HFFc6 (cell line): ENCODE data around the gene ALKBH5. TPM values are rescaled to one million over a fixed set of nuclear protein-coding genes. Genes with fewer than 3 reads are reported as not detected.

ENCODE experiments used
- DNase-seq: peaks from one replicate; pipeline ENCODE4 v3.0.0-alpha.2; 2018
- H3K27ac Mint-ChIP-seq: 2 replicates; pipeline ENCODE4 v1.8.0; 2020; ENCODE audit warnings: mild to moderate bottlenecking, mixed read lengths
- H3K27me3 Mint-ChIP-seq: 2 replicates; pipeline ENCODE4 v1.8.0; 2021; ENCODE audit warnings: mild to moderate bottlenecking, moderate library complexity, mixed read lengths; ENCODE audit not compliant: insufficient read depth
- H3K36me3 Mint-ChIP-seq: 2 replicates; pipeline ENCODE4 v1.8.0; 2021; ENCODE audit warnings: low read depth, mixed read lengths
- H3K4me1 Mint-ChIP-seq: 2 replicates; pipeline ENCODE4 v1.8.0; 2020; ENCODE audit warnings: low read depth, mixed read lengths
- H3K4me3 Mint-ChIP-seq: 2 replicates; pipeline ENCODE4 v1.8.0; 2020; ENCODE audit warnings: mild to moderate bottlenecking, moderate library complexity, mixed read lengths
- H3K9me3 Mint-ChIP-seq: 2 replicates; pipeline ENCODE4 v1.8.0; 2020; ENCODE audit warnings: mild to moderate bottlenecking, mixed read lengths
- total RNA-seq, 6 experiments: library from RNA; stranded (reverse); fragmentation: NEBNext Ultra II Directional; extraction: Animal tissue kit (Norgen Biotek cat#: 25700); gene quantifications; 2 replicates in 1 of 6; 3 replicates in 5 of 6; pipeline ENCODE4 v1.2.3, GENCODE V29; 2021
- TF ChIP-seq, protein P1 (sequence below): fragments of 200-600 bp; sonication (generic); IDR thresholded peaks from 2 replicates; pipeline ENCODE4 v1.5.0; 2021; ENCODE audit warnings: antibody characterized with exemption, mild to moderate bottlenecking

The ALKBH5 gene
- total RNA-seq, 6 experiments from 2014 or later, result 90.2 to 117 (median 103) TPM

DNA sequence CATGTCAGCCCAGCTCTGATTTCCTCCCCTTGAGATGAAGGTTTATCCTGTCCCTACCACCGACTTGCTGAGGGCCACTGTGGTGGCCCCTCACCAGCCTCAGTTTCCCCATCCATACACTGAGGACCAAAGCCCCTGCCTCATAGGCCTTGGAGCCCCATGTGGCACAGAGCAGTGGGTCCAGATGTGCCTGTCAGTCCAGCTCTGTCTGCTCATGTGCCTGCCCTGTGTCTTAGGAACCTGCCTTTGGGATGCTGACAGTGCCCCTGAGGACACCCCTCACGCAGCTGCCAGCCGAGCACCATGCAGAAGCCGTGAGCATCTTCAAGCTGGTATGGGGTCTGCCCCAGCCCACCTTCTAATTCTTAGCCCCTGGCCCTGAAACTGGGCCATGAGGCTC is 39.4 kb upstream of the ALKBH5 start:
- Mint-ChIP-seq H3K36me3 (no peaks in the 10 kb centered on the region), H3K4me3 (no peak overlapping the region), H3K4me1 (peaks cover 6% of the 10 kb centered on the region; the same call in 1 of the 2 replicates), H3K9me3 (no peaks in the 10 kb centered on the region), H3K27me3 (peaks cover 12% of the 10 kb centered on the region), H3K27ac (no peak overlapping the region)
- TF ChIP-seq, protein P1, sequence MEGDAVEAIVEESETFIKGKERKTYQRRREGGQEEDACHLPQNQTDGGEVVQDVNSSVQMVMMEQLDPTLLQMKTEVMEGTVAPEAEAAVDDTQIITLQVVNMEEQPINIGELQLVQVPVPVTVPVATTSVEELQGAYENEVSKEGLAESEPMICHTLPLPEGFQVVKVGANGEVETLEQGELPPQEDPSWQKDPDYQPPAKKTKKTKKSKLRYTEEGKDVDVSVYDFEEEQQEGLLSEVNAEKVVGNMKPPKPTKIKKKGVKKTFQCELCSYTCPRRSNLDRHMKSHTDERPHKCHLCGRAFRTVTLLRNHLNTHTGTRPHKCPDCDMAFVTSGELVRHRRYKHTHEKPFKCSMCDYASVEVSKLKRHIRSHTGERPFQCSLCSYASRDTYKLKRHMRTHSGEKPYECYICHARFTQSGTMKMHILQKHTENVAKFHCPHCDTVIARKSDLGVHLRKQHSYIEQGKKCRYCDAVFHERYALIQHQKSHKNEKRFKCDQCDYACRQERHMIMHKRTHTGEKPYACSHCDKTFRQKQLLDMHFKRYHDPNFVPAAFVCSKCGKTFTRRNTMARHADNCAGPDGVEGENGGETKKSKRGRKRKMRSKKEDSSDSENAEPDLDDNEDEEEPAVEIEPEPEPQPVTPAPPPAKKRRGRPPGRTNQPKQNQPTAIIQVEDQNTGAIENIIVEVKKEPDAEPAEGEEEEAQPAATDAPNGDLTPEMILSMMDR, result no peak
- no peak for DNase-seq

- no peak for DNase-seq
Observed at GRCh38 chr17:18144855-18145254, 38.8 kb upstream of the ALKBH5 start.

GRCh38 chr17:18145811-18146210 is 37.8 kb upstream of the ALKBH5 start:
- H3K4me3 Mint-ChIP-seq, result no peak overlapping the region
- peaks cover 6% of the 10 kb centered on the region; the same call in 1 of the 2 replicates for H3K4me1 Mint-ChIP-seq
- no peak for DNase-seq
- no peak overlapping the region for H3K27ac Mint-ChIP-seq
- TF ChIP-seq, protein P1, result no peak
- H3K36me3 Mint-ChIP-seq, result no peaks in the 10 kb centered on the region
- H3K9me3 Mint-ChIP-seq, result no peaks in the 10 kb centered on the region
- H3K27me3 Mint-ChIP-seq, result peaks cover 13% of the 10 kb centered on the region

More at GRCh38 chr17:18144855-18145254, 38.8 kb upstream of the ALKBH5 start:
- Mint-ChIP-seq H3K4me1 (peaks cover 6% of the 10 kb centered on the region; the same call in 1 of the 2 replicates), H3K27ac (no peak overlapping the region), H3K27me3 (peaks cover 12% of the 10 kb centered on the region), H3K9me3 (no peaks in the 10 kb centered on the region), H3K4me3 (no peak overlapping the region), H3K36me3 (no peaks in the 10 kb centered on the region)
- TF ChIP-seq, protein P1, result no peak

DNA sequence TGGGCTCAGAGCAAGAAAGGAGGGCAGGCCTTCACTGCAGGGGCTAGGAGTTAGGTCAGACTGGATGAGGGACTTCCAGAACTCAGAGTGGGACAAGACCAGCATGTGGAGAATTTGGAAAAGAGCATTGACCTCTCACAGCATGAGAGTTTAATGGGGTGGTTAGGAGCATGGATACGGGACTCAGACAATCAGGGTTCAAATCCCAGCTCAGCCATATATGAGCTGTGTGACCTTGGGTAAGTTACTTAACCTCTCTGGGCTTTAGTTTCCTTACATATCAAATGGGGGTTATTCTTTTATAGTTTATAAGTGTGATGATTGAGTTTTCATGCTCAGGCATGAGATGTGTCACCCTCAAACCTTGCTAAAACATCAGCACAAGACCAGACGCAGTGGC is 37.4 kb upstream of the ALKBH5 start:
- peaks cover 13% of the 10 kb centered on the region for H3K27me3 Mint-ChIP-seq
- no peak for DNase-seq
- H3K36me3 Mint-ChIP-seq, result no peaks in the 10 kb centered on the region
- H3K27ac Mint-ChIP-seq, result no peak overlapping the region
- no peak overlapping the region for H3K4me3 Mint-ChIP-seq
- no peaks in the 10 kb centered on the region for H3K9me3 Mint-ChIP-seq
- H3K4me1 Mint-ChIP-seq, result peaks cover 6% of the 10 kb centered on the region; the same call in 1 of the 2 replicates
- TF ChIP-seq, protein P1, result no peak

- DNase-seq, result no peak
- H3K4me3 Mint-ChIP-seq, result no peak overlapping the region
- H3K9me3 Mint-ChIP-seq, result no peaks in the 10 kb centered on the region
- H3K4me1 Mint-ChIP-seq, result peaks cover 6% of the 10 kb centered on the region; the same call in 1 of the 2 replicates
- no peaks in the 10 kb centered on the region for H3K36me3 Mint-ChIP-seq
- H3K27ac Mint-ChIP-seq, result no peak overlapping the region
- TF ChIP-seq, protein P1, result no peak
- H3K27me3 Mint-ChIP-seq, result peaks cover 13% of the 10 kb centered on the region
Observed at GRCh38 chr17:18146980-18147379, 36.6 kb upstream of the ALKBH5 start.

DNA sequence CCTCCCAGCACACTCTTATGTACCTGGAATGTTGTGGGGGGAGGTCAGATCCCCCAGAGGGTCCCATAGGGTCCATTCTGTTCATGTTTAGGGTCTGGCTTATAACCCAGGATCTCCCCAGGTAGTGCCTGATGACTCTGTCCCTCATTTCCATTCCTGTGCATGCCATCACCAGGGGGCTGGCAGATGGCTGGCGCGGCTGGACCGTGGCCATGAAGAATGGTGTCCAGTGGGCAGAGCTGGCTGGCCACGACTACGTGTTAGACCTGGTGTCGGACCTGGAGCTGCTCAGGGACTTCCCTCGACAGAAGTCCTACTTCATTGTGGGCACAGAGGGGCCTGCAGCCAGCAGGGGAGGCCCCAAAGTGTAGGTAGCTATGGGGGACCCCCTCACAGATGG is 35.0 kb upstream of the ALKBH5 start:
- no peak overlapping the region for H3K27ac Mint-ChIP-seq
- H3K27me3 Mint-ChIP-seq, result peaks cover 8% of the 10 kb centered on the region
- no peak overlapping the region for H3K4me3 Mint-ChIP-seq
- DNase-seq, result no peak
- H3K4me1 Mint-ChIP-seq, result peaks cover 8% of the 10 kb centered on the region; the same call in 1 of the 2 replicates
- TF ChIP-seq, protein P1, result no peak
- H3K36me3 Mint-ChIP-seq, result no peaks in the 10 kb centered on the region
- H3K9me3 Mint-ChIP-seq, result no peaks in the 10 kb centered on the region
